Psoas muscle (tissue), 8 donors: ENCODE measurements around the gene STX18. TPM values are rescaled to one million over a fixed set of nuclear protein-coding genes. Genes with fewer than 3 reads are reported as not detected.

Experiments
- ATAC-seq, 4 donors: fragments of 200-7000 bp; cut with Tn5 transposase; one replicate each; pipeline ENCODE4 v1.9.1; 2020; ENCODE audit warnings: moderate library complexity in 3 of 4, mild to moderate bottlenecking in 2 of 4
- DNase-seq, 2 donors: peaks; one replicate each; pipeline ENCODE4 v3.0.0-alpha.2; 2020
- H3K27ac ChIP-seq: fragments of 200-600 bp; one replicate; pipeline ENCODE4 v1.8.0; 2022
- H3K27me3 ChIP-seq, 3 donors: fragments of 200-600 bp in 1 of 3; one replicate each; pipeline versions ENCODE4 v1.6.1 to v1.8.0; 2013 to 2022; ENCODE audit warnings: low read length in 2 of 3, mild to moderate bottlenecking in 2 of 3, moderate library complexity in 1 of 3; ENCODE audit not compliant: insufficient read depth in 3 of 3
- H3K36me3 ChIP-seq, 2 donors: fragments of 200-600 bp in 1 of 2; one replicate each; pipeline versions ENCODE4 v1.6.1 to v1.8.0; 2013 to 2022; ENCODE audit warnings: low read depth in 1 of 2, mild to moderate bottlenecking in 1 of 2, moderate library complexity in 1 of 2; ENCODE audit not compliant: insufficient read depth in 1 of 2
- H3K4me1 ChIP-seq: fragments of 200-600 bp; one replicate; pipeline ENCODE4 v1.8.0; 2022
- H3K4me3 ChIP-seq: fragments of 200-600 bp; one replicate; pipeline ENCODE4 v1.8.0; 2022; ENCODE audit warnings: mild to moderate bottlenecking
- H3K9me3 ChIP-seq: fragments of 200-600 bp; one replicate; pipeline ENCODE4 v1.8.0; 2022
- WGBS, 3 donors: extraction: QIAGEN DNeasy Blood & Tissue Kit; methylation state at CpG; one replicate each; pipeline versions ENCODE4 v1.1.6 to v1.1.7; 2013; 5-methylcytosine and 5-hydroxymethylcytosine counted together
- intact Hi-C, 2 donors: fragments of 100-400 bp; cut with DNase I; formaldehyde crosslinking; loops; one replicate each; pipeline versions ENCODE4 v1.11.0 to v1.14.2; 2022
- polyA plus RNA-seq, 3 donors: library from polyadenylated mRNA; stranded (reverse); fragments of 200-250 nt; gene quantifications; one replicate each; pipeline ENCODE4 v1.2.3, GENCODE V29; 2013
- total RNA-seq, 4 donors: library from RNA; stranded (reverse); fragmentation: NEBNext Ultra II Directional in 2 of 4; extraction: Animal tissue kit (Norgen Biotek cat#: 25700) in 2 of 4; gene quantifications; one replicate each; pipeline versions ENCODE4 v1.2.1 to v1.2.4, GENCODE V29; 2021 to 2023
- TF ChIP-seq, protein P1 (sequence below): fragments of 200-600 bp; IDR thresholded peaks from one replicate; pipeline ENCODE4 v1.8.0; 2022; ENCODE audit warnings: antibody characterized with exemption
- donor health status: healthy with polysubstance abuse.
- donor health status: DM: no; HTN: no; CAD: no; lungs with moderate emphysema.
- donor health status: Bipolar disorder and iron deficiency.
- donor health status: healthy.
- donor health status: DM: yes; HTN: yes; CAD: no.
- donor health status: DM: no; HTN: no; CAD: no.
- donor health status: DM: no; HTN: no; CAD: no.
- donor health status: DM: yes; HTN: yes; CAD: no.

Gene STX18
- total and polyA plus RNA-seq, 7 donors: 12.1 to 29.7 (median 21.1) TPM

DNA sequence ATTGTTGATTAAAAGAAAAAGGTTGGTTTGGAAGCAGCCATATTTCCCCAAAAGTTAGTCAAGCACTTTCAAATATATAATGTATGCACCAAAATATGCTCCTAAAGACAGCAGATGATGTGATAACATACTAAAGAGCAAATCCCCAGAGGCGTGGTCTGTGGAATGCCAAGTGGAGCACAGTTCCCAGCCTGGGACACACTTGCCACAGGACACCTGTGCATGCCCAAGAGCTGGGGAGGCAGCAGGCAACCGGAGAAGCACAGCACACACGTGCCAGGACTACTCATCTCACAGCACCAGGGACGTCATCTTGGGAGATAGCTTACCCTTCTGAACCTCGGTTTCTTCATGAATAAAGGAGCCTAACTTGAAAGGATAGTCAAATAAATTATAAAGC lies 12.5 kb downstream of the STX18 start:
- Histone ChIP-seq H3K27me3 (no peaks in the 10 kb centered on the region), H3K27ac (no peak overlapping the region), H3K4me1 (peaks cover 3% of the 10 kb centered on the region), H3K36me3 (peaks cover 0 to 3% of the 10 kb centered on the region in 2 donors), H3K9me3 (no peaks in the 10 kb centered on the region), H3K4me3 (no peak overlapping the region)
- no peak for DNase-seq
- intact Hi-C loops: no loop called here
- ATAC-seq: peak; percentile 52 to 65 (median 59)
- WGBS, 3 donors: 38 to 57% (median 50%) methylated on average over 5 of the region's 5 CpGs
- TF ChIP-seq, protein P1, sequence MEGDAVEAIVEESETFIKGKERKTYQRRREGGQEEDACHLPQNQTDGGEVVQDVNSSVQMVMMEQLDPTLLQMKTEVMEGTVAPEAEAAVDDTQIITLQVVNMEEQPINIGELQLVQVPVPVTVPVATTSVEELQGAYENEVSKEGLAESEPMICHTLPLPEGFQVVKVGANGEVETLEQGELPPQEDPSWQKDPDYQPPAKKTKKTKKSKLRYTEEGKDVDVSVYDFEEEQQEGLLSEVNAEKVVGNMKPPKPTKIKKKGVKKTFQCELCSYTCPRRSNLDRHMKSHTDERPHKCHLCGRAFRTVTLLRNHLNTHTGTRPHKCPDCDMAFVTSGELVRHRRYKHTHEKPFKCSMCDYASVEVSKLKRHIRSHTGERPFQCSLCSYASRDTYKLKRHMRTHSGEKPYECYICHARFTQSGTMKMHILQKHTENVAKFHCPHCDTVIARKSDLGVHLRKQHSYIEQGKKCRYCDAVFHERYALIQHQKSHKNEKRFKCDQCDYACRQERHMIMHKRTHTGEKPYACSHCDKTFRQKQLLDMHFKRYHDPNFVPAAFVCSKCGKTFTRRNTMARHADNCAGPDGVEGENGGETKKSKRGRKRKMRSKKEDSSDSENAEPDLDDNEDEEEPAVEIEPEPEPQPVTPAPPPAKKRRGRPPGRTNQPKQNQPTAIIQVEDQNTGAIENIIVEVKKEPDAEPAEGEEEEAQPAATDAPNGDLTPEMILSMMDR: no peak

DNA sequence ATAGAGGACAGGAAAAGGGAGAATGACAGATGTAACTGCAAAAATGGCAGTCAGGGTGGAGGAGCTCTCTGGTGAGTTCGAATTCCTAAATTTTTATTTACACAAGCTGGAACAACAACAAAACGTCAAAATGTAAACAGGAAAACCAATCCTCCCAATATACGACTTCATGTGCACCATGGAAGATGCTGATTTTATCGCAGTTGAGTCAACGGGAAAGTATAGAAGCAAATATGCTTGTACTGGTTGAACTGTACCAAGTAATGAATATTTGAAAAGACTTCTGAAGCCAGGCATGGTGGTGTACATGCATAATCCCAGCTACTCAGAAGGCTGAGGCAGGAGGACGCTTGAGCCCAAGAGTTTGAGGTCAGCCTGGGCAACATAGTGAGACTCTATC lies 15.4 kb downstream of the STX18 start:
- WGBS, 3 donors: 94% methylated on average over 6 of the region's 6 CpGs
- ATAC-seq (no peak), DNase-seq (no peak)
- no peaks in the 10 kb centered on the region for H3K27me3 ChIP-seq
- intact Hi-C loops: no loop called here
- TF ChIP-seq, protein P1: no peak
- no peak overlapping the region for H3K27ac ChIP-seq
- peaks cover 0 to 3% of the 10 kb centered on the region in 2 donors for H3K36me3 ChIP-seq
- H3K4me1 ChIP-seq: peaks cover 4% of the 10 kb centered on the region
- H3K9me3 ChIP-seq: no peaks in the 10 kb centered on the region
- no peak overlapping the region for H3K4me3 ChIP-seq

DNA sequence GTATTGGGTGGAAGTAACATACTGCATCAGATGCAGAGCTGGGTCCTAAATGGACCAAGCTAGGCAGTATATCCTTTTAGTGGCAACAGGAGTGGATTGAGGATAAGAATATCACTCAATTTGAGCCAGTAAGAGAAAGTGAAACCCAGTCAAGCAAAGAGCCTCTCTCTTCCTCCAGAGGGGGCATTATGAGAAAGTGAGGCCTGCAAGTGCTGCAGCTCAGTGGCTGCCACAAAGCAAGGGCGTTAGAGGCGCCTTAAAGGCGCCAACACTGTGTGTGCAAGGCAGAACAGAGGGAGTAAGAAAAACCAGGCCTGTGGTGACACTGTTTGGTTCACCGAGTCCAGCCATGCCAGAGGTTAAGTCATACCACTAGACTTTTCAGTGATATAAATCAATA lies 17.5 kb downstream of the STX18 start:
- Histone ChIP-seq H3K4me3 (no peak overlapping the region), H3K27ac (no peak overlapping the region), H3K36me3 (peaks cover 0 to 3% of the 10 kb centered on the region in 2 donors), H3K4me1 (peaks cover 11% of the 10 kb centered on the region), H3K9me3 (no peaks in the 10 kb centered on the region), H3K27me3 (no peaks in the 10 kb centered on the region)
- TF ChIP-seq, protein P1: no peak
- intact Hi-C loops: no loop called here
- 90 to 94% (median 93%) methylated on average over 4 of the region's 4 CpGs for WGBS, 3 donors
- no peak for DNase-seq
- ATAC-seq: no peak

DNA sequence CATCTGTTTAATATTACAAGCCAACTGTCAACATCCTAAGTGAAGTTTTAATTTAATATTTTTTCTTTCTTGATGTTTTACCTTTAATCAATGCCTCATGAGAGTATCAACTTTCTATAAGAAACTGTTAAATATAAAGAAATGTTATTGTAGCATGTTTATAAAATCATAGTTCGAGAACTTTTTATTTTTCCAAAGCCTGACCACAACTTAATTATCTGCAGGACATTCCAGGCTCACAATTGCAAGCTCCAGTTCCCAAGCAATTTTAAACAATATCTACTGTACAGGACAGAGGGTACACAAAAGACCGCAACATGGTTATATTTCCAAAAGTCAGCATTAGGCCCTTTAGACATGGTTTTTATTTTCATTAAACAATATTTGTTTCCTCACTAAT lies 20.1 kb downstream of the STX18 start:
- TF ChIP-seq, protein P1: no peak
- peaks cover 11% of the 10 kb centered on the region for H3K4me1 ChIP-seq
- ATAC-seq (no peak), DNase-seq (no peak)
- intact Hi-C loops: no loop called here
- H3K9me3 ChIP-seq: no peaks in the 10 kb centered on the region
- WGBS, 3 donors: 89 to 93% (median 91%) methylated on average over 2 of the region's 2 CpGs
- H3K36me3 ChIP-seq: no peaks in the 10 kb centered on the region
- no peaks in the 10 kb centered on the region for H3K27me3 ChIP-seq
- no peak overlapping the region for H3K27ac ChIP-seq
- no peak overlapping the region for H3K4me3 ChIP-seq

DNA sequence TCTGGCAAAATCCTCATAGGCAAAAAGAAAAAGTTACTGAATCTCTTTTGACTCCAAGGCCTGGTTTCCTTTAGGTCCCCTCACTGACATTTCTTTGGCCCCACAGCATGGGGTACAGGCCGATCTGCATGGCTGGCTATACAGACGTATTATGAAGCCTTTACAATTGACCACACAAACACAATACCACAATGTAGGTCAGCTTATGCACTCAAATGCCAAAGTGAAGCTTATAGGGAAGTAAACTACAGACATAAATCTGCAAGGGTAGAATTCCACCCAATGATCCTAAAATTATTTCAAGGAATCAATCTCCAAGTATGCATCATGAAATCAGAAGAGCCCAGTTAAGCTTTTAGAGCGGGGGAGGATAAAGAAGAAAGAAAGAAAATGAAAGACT lies 20.7 kb downstream of the STX18 start:
- H3K4me1 ChIP-seq: peaks cover 11% of the 10 kb centered on the region
- H3K4me3 ChIP-seq: no peak overlapping the region
- H3K9me3 ChIP-seq: no peaks in the 10 kb centered on the region
- intact Hi-C loops: no loop called here
- TF ChIP-seq, protein P1: no peak
- H3K36me3 ChIP-seq: no peaks in the 10 kb centered on the region
- WGBS, 3 donors: 89 to 93% (median 90%) methylated on average over 3 of the region's 3 CpGs
- DNase-seq (no peak), ATAC-seq (no peak)
- H3K27me3 ChIP-seq: no peaks in the 10 kb centered on the region
- no peak overlapping the region for H3K27ac ChIP-seq
